HCT116 (cell line): Measurements from ENCODE around the gene CTTNBP2. TPM values are rescaled to one million over a fixed set of nuclear protein-coding genes. Genes with fewer than 3 reads are reported as not detected.

Experiments used
- ATAC-seq: fragments of 200-7000 bp; cut with Tn5 transposase; 2 replicates; pipeline ENCODE4 v1.9.1; 2020; ENCODE audit warnings: mild to moderate bottlenecking, moderate library complexity
- BruUV-seq: library from RNA; stranded (reverse); fragments of 400-500 nt; replicated peaks from 2 replicates; lab custom pipeline; 2021; lab: Mats Ljungman, UMichigan
- CTCF ChIA-PET: fragments of 300-600 bp; sonication (Branson Sonifier 250); formaldehyde crosslinking; loops from one replicate; lab custom pipeline; 2021; ENCODE audit warnings: antibody characterized with exemption; lab: Charles Lee
- POLR2A ChIA-PET: fragments of 300-600, 350-600 bp; sonication (Branson Sonifier 250); formaldehyde crosslinking; loops from one replicate; lab custom pipeline; 2021; ENCODE audit warnings: antibody characterized with exemption; lab: Charles Lee
- RAD21 ChIA-PET, 2 experiments: fragments of 300-600 bp; sonication (Branson Sonifier 250); formaldehyde crosslinking; loops; one replicate each; lab custom pipeline; 2023; ENCODE audit warnings: low total read pairs in 2 of 2; ENCODE audit not compliant: uncharacterized antibody in 2 of 2, unreplicated experiment in 2 of 2, low non-redundant PET in 1 of 2; lab: Charles Lee
- DNase-seq: peaks from one replicate; pipeline ENCODE4 v3.0.0-alpha.2; 2010; ENCODE audit warnings: low read depth, low spot score
- H2AFZ ChIP-seq: fragments of 200-600 bp; shearing (Covaris generic), sonication (generic); 2 replicates; pipeline ENCODE4 v1.6.1; 2017; ENCODE audit warnings: low read depth, mixed run types, mixed read lengths, antibody characterized with exemption, low read length; ENCODE audit not compliant: poor library complexity, severe bottlenecking
- H3K27ac ChIP-seq: 2 replicates; pipeline ENCODE4 v1.5.1; 2012; ENCODE audit warnings: low read depth, low read length
- H3K27me3 ChIP-seq: fragments of 200-600 bp; sonication (generic); 2 replicates; pipeline ENCODE4 v1.6.1; 2016; ENCODE audit warnings: mixed run types, low read length, mixed read lengths; ENCODE audit not compliant: insufficient read depth
- H3K36me3 ChIP-seq, 2 experiments: fragments of 200-500 bp in 1 of 2; fragments of 200-600 bp in 1 of 2; sonication (Bioruptor generic) in 1 of 2; sonication (generic) in 1 of 2; 2 replicates each; pipeline versions ENCODE4 v1.5.1 to v1.6.1; 2014 to 2016; ENCODE audit warnings: low read length in 2 of 2, inconsistent platforms in 1 of 2, mixed read lengths in 1 of 2, mixed run types in 1 of 2; ENCODE audit not compliant: insufficient read depth in 2 of 2, control insufficient read depth in 1 of 2
- H3K4me1 ChIP-seq, 2 experiments: fragments of 200-600 bp in 1 of 2; sonication (generic) in 1 of 2; 2 replicates each; pipeline versions ENCODE4 v1.5.1 to v1.6.1; 2012 to 2017; ENCODE audit warnings: low read length in 2 of 2, inconsistent platforms in 1 of 2, mild to moderate bottlenecking in 1 of 2, mixed read lengths in 1 of 2, mixed run types in 1 of 2, moderate library complexity in 1 of 2; ENCODE audit not compliant: insufficient read depth in 2 of 2, control insufficient read depth in 1 of 2
- H3K4me2 ChIP-seq: fragments of 200-600 bp; sonication (generic); 2 replicates; pipeline ENCODE4 v1.6.1; 2017; ENCODE audit warnings: mixed run types, low read length, mixed read lengths
- H3K4me3 ChIP-seq, 2 experiments: fragments of 200-600 bp in 1 of 2; sonication (generic) in 1 of 2; replicated peaks in 1 of 2; 2 replicates each; pipeline ENCODE4 v1.5.1; 2011 to 2016; ENCODE audit warnings: low read length in 2 of 2, control low read depth in 1 of 2, low read depth in 1 of 2, mild to moderate bottlenecking in 1 of 2, mixed read lengths in 1 of 2, mixed run types in 1 of 2
- H3K79me2 ChIP-seq: fragments of 200-600 bp; sonication (generic); 2 replicates; pipeline ENCODE4 v1.6.1; 2017; ENCODE audit warnings: mild to moderate bottlenecking, mixed run types, low read length, moderate library complexity, mixed read lengths; ENCODE audit not compliant: insufficient read depth
- H3K9ac ChIP-seq: fragments of 200-600 bp; sonication (generic); 2 replicates; pipeline ENCODE4 v1.6.1; 2016; ENCODE audit warnings: low read length, mixed read lengths
- H3K9me2 ChIP-seq: fragments of 200-600 bp; sonication (generic), shearing (Covaris generic); 2 replicates; pipeline ENCODE4 v1.6.1; 2017; ENCODE audit warnings: mixed run types, mild to moderate bottlenecking, moderate library complexity; ENCODE audit not compliant: insufficient read depth
- H3K9me3 ChIP-seq, 2 experiments: fragments of 200-500 bp in 1 of 2; fragments of 200-600 bp in 1 of 2; sonication (Bioruptor generic) in 1 of 2; sonication (generic) in 1 of 2; 2 replicates each; pipeline ENCODE4 v1.6.1; 2014 to 2017; ENCODE audit warnings: low read length in 2 of 2, mixed read lengths in 2 of 2, inconsistent platforms in 1 of 2, low read depth in 1 of 2, mild to moderate bottlenecking in 1 of 2, mixed run types in 1 of 2, moderate library complexity in 1 of 2; ENCODE audit not compliant: control insufficient read depth in 1 of 2, insufficient read depth in 1 of 2
- H4K20me1 ChIP-seq: fragments of 200-600 bp; sonication (generic), shearing (Covaris generic); 2 replicates; pipeline ENCODE4 v1.6.1; 2017; ENCODE audit warnings: mixed run types, mild to moderate bottlenecking, moderate library complexity; ENCODE audit not compliant: insufficient read depth
- CBX3 ChIP-seq: IDR thresholded peaks from 2 replicates; pipeline ENCODE4 v1.6.1; 2012; ENCODE audit warnings: low read depth
- CEBPB ChIP-seq: IDR thresholded peaks from 2 replicates; pipeline ENCODE4 v1.6.1; 2012; ENCODE audit warnings: low read depth
- CTCF ChIP-seq, 3 experiments: fragments of 200-600 bp in 1 of 3; sonication (generic) in 1 of 3; IDR thresholded peaks in 2 of 3; conservative IDR thresholded peaks in 1 of 3; 2 replicates each; pipeline ENCODE4 v1.5.1; 2012 to 2017; ENCODE audit warnings: low read depth in 2 of 3, low read length in 2 of 3, antibody characterized with exemption in 1 of 3, borderline replicate concordance in 1 of 3, control low read depth in 1 of 3, mild to moderate bottlenecking in 1 of 3, mixed read lengths in 1 of 3, mixed run types in 1 of 3, moderate library complexity in 1 of 3; ENCODE audit not compliant: insufficient read depth in 1 of 3
- EGR1 ChIP-seq: IDR thresholded peaks from 2 replicates; pipeline ENCODE4 v1.6.1; 2012; ENCODE audit warnings: low read depth
- ELF1 ChIP-seq: IDR thresholded peaks from 2 replicates; pipeline ENCODE4 v1.6.1; 2012; ENCODE audit warnings: low read depth, borderline replicate concordance
- EZH2phosphoT487 ChIP-seq: fragments of 200-600 bp; IDR thresholded peaks from 2 replicates; pipeline ENCODE4 v1.6.1; 2018; ENCODE audit warnings: antibody characterized with exemption, borderline replicate concordance
- FOSL1 ChIP-seq: IDR thresholded peaks from 2 replicates; pipeline ENCODE4 v1.6.1; 2012; ENCODE audit warnings: low read depth
- MAX ChIP-seq: IDR thresholded peaks from 2 replicates; pipeline ENCODE4 v1.6.1; 2012
- POLR2A ChIP-seq: IDR thresholded peaks from 2 replicates; pipeline ENCODE4 v1.7.0; 2011; ENCODE audit warnings: borderline replicate concordance; ENCODE audit not compliant: insufficient read depth, insufficient read length; ENCODE audit errors: extremely low read depth
- POLR2AphosphoS5 ChIP-seq: IDR thresholded peaks from 2 replicates; pipeline ENCODE4 v1.6.1; 2011; ENCODE audit warnings: mild to moderate bottlenecking, low read depth, low read length, moderate library complexity
- SIN3A ChIP-seq: IDR thresholded peaks from 2 replicates; pipeline ENCODE4 v1.6.1; 2012; ENCODE audit warnings: low read depth
- SP1 ChIP-seq: IDR thresholded peaks from 2 replicates; pipeline ENCODE4 v1.6.1; 2012; ENCODE audit warnings: low read depth
- YY1 ChIP-seq: IDR thresholded peaks from 2 replicates; pipeline ENCODE4 v1.6.1; 2011; ENCODE audit warnings: low read length, low read depth, moderate library complexity, mild to moderate bottlenecking; ENCODE audit not compliant: insufficient replicate concordance; ENCODE audit errors: extremely low read depth
- ZBTB33 ChIP-seq: IDR thresholded peaks from 2 replicates; pipeline ENCODE4 v1.6.1; 2011; ENCODE audit warnings: mild to moderate bottlenecking, low read length, moderate library complexity; ENCODE audit not compliant: insufficient replicate concordance; ENCODE audit errors: extremely low read depth
- intact Hi-C: fragments of 100-400 bp; cut with micrococcal nuclease; formaldehyde crosslinking; loops from 2 replicates; pipeline ENCODE4 v1.10.0; 2022
- total RNA-seq: library from RNA; stranded (reverse); gene quantifications from one replicate; pipeline ENCODE4 v1.2.1, GENCODE V29; 2021; ENCODE audit not compliant: unreplicated experiment

Gene CTTNBP2
- total RNA-seq, 1 experiment from 2014 or later: 5.4 TPM

GRCh38 chr7:117781707-117782106 is 91.5 kb downstream of the CTTNBP2 start:
- Histone ChIP-seq H3K9ac (no peak overlapping the region), H2AFZ (no peak overlapping the region), H3K9me3 (no peaks in the 10 kb centered on the region), H3K36me3 (no peaks in the 10 kb centered on the region), H3K9me2 (no peaks in the 10 kb centered on the region), H3K27ac (no peak overlapping the region), H3K27me3 (no peaks in the 10 kb centered on the region), H4K20me1 (no peaks in the 10 kb centered on the region), H3K4me1 (no peaks in the 10 kb centered on the region), H3K79me2 (no peaks in the 10 kb centered on the region), H3K4me3 (no peak overlapping the region), H3K4me2 (no peak overlapping the region)
- ChIA-PET POLR2A (no interaction called here), CTCF (no interaction called here), RAD21 (no interaction called here)
- TF ChIP-seq POLR2A (no peak), POLR2AphosphoS5 (no peak), SP1 (no peak), CTCF (IDR thresholded peaks at IDR 0.05 in 2 of 3, conservative IDR thresholded peaks at IDR 0.05 in 1 of 3; ENCODE audit: borderline replicate concordance in 1 of 3, insufficient read depth in 1 of 3, low read depth in 2 of 3, low read length in 2 of 3) (0 out of 6 replicates have a peak, but pooled peaks of 1 of the 3 experiments have one; percentile 7)
- DNase-seq: no peak
- BruUV-seq: no TSS peak
- intact Hi-C loops: no loop called here
- peak; percentile 49 for ATAC-seq

- Histone ChIP-seq H3K4me1 (no peaks in the 10 kb centered on the region), H3K27me3 (no peaks in the 10 kb centered on the region), H3K9me3 (no peaks in the 10 kb centered on the region), H3K4me2 (no peak overlapping the region), H3K36me3 (no peaks in the 10 kb centered on the region), H3K9me2 (no peaks in the 10 kb centered on the region), H2AFZ (no peak overlapping the region), H4K20me1 (no peaks in the 10 kb centered on the region), H3K9ac (no peak overlapping the region), H3K4me3 (no peak overlapping the region), H3K27ac (no peak overlapping the region), H3K79me2 (no peaks in the 10 kb centered on the region)
- ChIA-PET RAD21 (no interaction called here), POLR2A (no interaction called here), CTCF (no interaction called here)
- no peak for ATAC-seq
- no peak for DNase-seq
- no TSS peak for BruUV-seq
- intact Hi-C loops: no loop called here
- TF ChIP-seq POLR2AphosphoS5 (no peak), ZBTB33 (no peak), SIN3A (no peak), CEBPB (no peak), EZH2phosphoT487 (no peak), MAX (no peak), ELF1 (no peak), EGR1 (no peak), CBX3 (no peak), YY1 (no peak), FOSL1 (no peak)
These were observed 92.4 kb downstream of the CTTNBP2 start for GRCh38 chr7:117780832-117781231.
